Mesendoderm (in vitro differentiated cells): ENCODE data around the gene CGB3.

Source experiments
- DNase-seq: peaks from one replicate; pipeline ENCODE4 v3.0.0; 2013
- H2AK5ac ChIP-seq: 2 replicates; pipeline ENCODE4 v1.6.1; 2013; ENCODE audit warnings: low read length, inconsistent platforms
- H2BK120ac ChIP-seq: 2 replicates; pipeline ENCODE4 v1.6.1; 2013; ENCODE audit warnings: low read depth, mild to moderate bottlenecking, low read length, moderate library complexity, mixed read lengths
- H2BK15ac ChIP-seq: replicated peaks from 2 replicates; pipeline ENCODE4 v1.6.1; 2013; ENCODE audit warnings: low read depth, mild to moderate bottlenecking, moderate library complexity
- H2BK5ac ChIP-seq: 2 replicates; pipeline ENCODE4 v1.6.1; 2013; ENCODE audit warnings: low read length, inconsistent platforms
- H3K18ac ChIP-seq: 2 replicates; pipeline ENCODE4 v1.6.1; 2013; ENCODE audit warnings: mild to moderate bottlenecking, low read length, mixed read lengths
- H3K23ac ChIP-seq: one replicate; pipeline ENCODE4 v1.6.1; 2013; ENCODE audit warnings: low read length
- H3K27ac ChIP-seq: 2 replicates; pipeline ENCODE4 v1.5.1; 2013; ENCODE audit warnings: low read depth, mild to moderate bottlenecking, inconsistent platforms, low read length, moderate library complexity
- H3K27me3 ChIP-seq: 2 replicates; pipeline ENCODE4 v1.6.1; 2013; ENCODE audit warnings: low read length, control low read depth, mild to moderate bottlenecking, inconsistent platforms; ENCODE audit not compliant: insufficient read depth, poor library complexity
- H3K36me3 ChIP-seq: 2 replicates; pipeline ENCODE4 v1.6.1; 2013; ENCODE audit warnings: low read length, inconsistent platforms; ENCODE audit not compliant: control insufficient read depth, insufficient read depth
- H3K4ac ChIP-seq: one replicate; pipeline ENCODE4 v1.6.1; 2013; ENCODE audit warnings: low read depth, mild to moderate bottlenecking, low read length, moderate library complexity
- H3K4me1 ChIP-seq: 2 replicates; pipeline ENCODE4 v1.6.1; 2013; ENCODE audit warnings: low read depth, low read length, inconsistent platforms; ENCODE audit not compliant: control insufficient read depth
- H3K4me2 ChIP-seq: 2 replicates; pipeline ENCODE4 v1.6.1; 2013; ENCODE audit warnings: low read length
- H3K4me3 ChIP-seq: 2 replicates; pipeline ENCODE4 v1.5.1; 2013; ENCODE audit warnings: mild to moderate bottlenecking, low read length
- H3K56ac ChIP-seq: one replicate; pipeline ENCODE4 v1.6.1; 2013; ENCODE audit warnings: low read length
- H3K79me1 ChIP-seq: 2 replicates; pipeline ENCODE4 v1.6.1; 2013; ENCODE audit warnings: low read length, inconsistent platforms
- H3K79me2 ChIP-seq: 2 replicates; pipeline ENCODE4 v1.6.1; 2013; ENCODE audit warnings: mild to moderate bottlenecking, low read length; ENCODE audit not compliant: control insufficient read depth, insufficient read depth
- H3K9ac ChIP-seq: 2 replicates; pipeline ENCODE4 v1.6.1; 2013; ENCODE audit warnings: low read length, inconsistent platforms
- H4K5ac ChIP-seq: one replicate; pipeline ENCODE4 v1.6.1; 2013; ENCODE audit warnings: low read length
- H4K8ac ChIP-seq: one replicate; pipeline ENCODE4 v1.6.1; 2013; ENCODE audit warnings: low read depth, mild to moderate bottlenecking, control low read depth, low read length, moderate library complexity
- WGBS: extraction: QIAGEN DNeasy Blood & Tissue Kit; methylation state at CpG from one replicate; pipeline ENCODE4 v1.1.7; 2013; ENCODE audit warnings: low lambda C conversion rate, missing lambda C conversion rate; ENCODE audit not compliant: insufficient coverage; ENCODE audit errors: extremely low coverage; 5-methylcytosine and 5-hydroxymethylcytosine counted together
- small RNA-seq: library from polyadenylated mRNA; stranded (forward); fragments of <200 nt; extraction: miRNeasy Mini kit (QIAGEN cat#:217004); gene quantifications from one replicate; pipeline ENCODE3, GENCODE V24; 2013; ENCODE audit not compliant: insufficient read depth

The CGB3 gene

GRCh38 chr19:48975947-48976847 is 47.9 kb downstream of the CGB3 start:
- Histone ChIP-seq H3K27me3 (no peaks in the 10 kb centered on the region), H2AK5ac (no peak overlapping the region), H3K4ac (no peak overlapping the region), H3K79me2 (no peaks in the 10 kb centered on the region), H3K23ac (no peak overlapping the region), H2BK120ac (no peak overlapping the region), H3K27ac (no peak overlapping the region), H3K4me2 (no peak overlapping the region), H2BK5ac (no peak overlapping the region), H3K4me1 (no peaks in the 10 kb centered on the region), H4K5ac (no peak overlapping the region), H3K56ac (no peak overlapping the region), H4K8ac (no peak overlapping the region), H3K4me3 (no peak overlapping the region), H3K36me3 (peaks cover 7% of the 10 kb centered on the region), H3K79me1 (no peaks in the 10 kb centered on the region), H3K9ac (no peak overlapping the region), H2BK15ac (no peak overlapping the region), H3K18ac (no peak overlapping the region)
- WGBS, result no CpG with 5 or more reads among the region's 13 CpGs
- peak; percentile 75 for DNase-seq

Small RNA genes within 50 kb of the gene (small RNA-seq; reads per million reads assigned to genes)
- gene MIR6798, result 0.72 reads per million
